DND-41 (cell line): ENCODE measurements around the gene RSL24D1.

ENCODE experiments used
- ATAC-seq: fragments of 200-7000 bp; cut with Tn5 transposase; 3 replicates; pipeline ENCODE4 v1.9.1; 2021; ENCODE audit warnings: low read depth; ENCODE audit not compliant: insufficient read depth
- DNase-seq: peaks from one replicate; pipeline ENCODE4 v3.0.0-alpha.2; 2020
- H2AFZ ChIP-seq: 2 replicates; pipeline ENCODE4 v1.6.0; 2012; ENCODE audit warnings: low read depth, low read length
- H3K27ac ChIP-seq: 2 replicates; pipeline ENCODE4 v1.5.1; 2012; ENCODE audit warnings: low read length, inconsistent platforms
- H3K27me3 ChIP-seq: fragments of 200-600 bp; sonication (generic); 2 replicates; pipeline ENCODE4 v1.6.0; 2012; ENCODE audit warnings: low read length, mild to moderate bottlenecking, inconsistent platforms; ENCODE audit not compliant: insufficient read depth, poor library complexity
- H3K36me3 ChIP-seq: 2 replicates; pipeline ENCODE4 v1.5.1; 2012; ENCODE audit warnings: low read length, inconsistent platforms; ENCODE audit not compliant: insufficient read depth
- H3K4me1 ChIP-seq: 2 replicates; pipeline ENCODE4 v1.5.1; 2012; ENCODE audit warnings: mild to moderate bottlenecking, low read length; ENCODE audit not compliant: insufficient read depth
- H3K4me2 ChIP-seq: 2 replicates; pipeline ENCODE4 v1.6.0; 2012; ENCODE audit warnings: mild to moderate bottlenecking, moderate library complexity, low read length, inconsistent platforms; ENCODE audit not compliant: insufficient read depth
- H3K4me3 ChIP-seq, 2 experiments: fragments of 200-600 bp in 1 of 2; shearing (Covaris generic) in 1 of 2; 2 replicates each; pipeline ENCODE4 v1.5.1; 2012 to 2016; ENCODE audit warnings: inconsistent platforms in 2 of 2, low read length in 2 of 2, mild to moderate bottlenecking in 2 of 2, low read depth in 1 of 2, moderate library complexity in 1 of 2
- H3K79me2 ChIP-seq: 2 replicates; pipeline ENCODE4 v1.6.0; 2012; ENCODE audit warnings: low read length, inconsistent platforms; ENCODE audit not compliant: insufficient read depth
- H3K9ac ChIP-seq: 2 replicates; pipeline ENCODE4 v1.6.0; 2012; ENCODE audit warnings: low read depth, mild to moderate bottlenecking, inconsistent platforms, low read length, moderate library complexity
- H3K9me3 ChIP-seq: 2 replicates; pipeline ENCODE4 v1.5.1; 2012; ENCODE audit warnings: low read length, moderate library complexity, mild to moderate bottlenecking, inconsistent platforms; ENCODE audit not compliant: insufficient read depth, severe bottlenecking
- H4K20me1 ChIP-seq: 2 replicates; pipeline ENCODE4 v1.6.0; 2012; ENCODE audit warnings: low read length; ENCODE audit not compliant: insufficient read depth
- EZH2 ChIP-seq: IDR thresholded peaks from 3 replicates; pipeline ENCODE4 v1.6.1; 2012; ENCODE audit warnings: borderline replicate concordance, low read depth, mild to moderate bottlenecking, moderate library complexity, low read length, inconsistent platforms; ENCODE audit not compliant: severe bottlenecking
- TF ChIP-seq, protein P1 (sequence below): IDR thresholded peaks from 2 replicates; pipeline ENCODE4 v1.5.1; 2012; ENCODE audit warnings: borderline replicate concordance, low read length, moderate library complexity, mild to moderate bottlenecking; ENCODE audit not compliant: poor library complexity, severe bottlenecking; ENCODE audit errors: extremely low read depth

RSL24D1 gene

DNA sequence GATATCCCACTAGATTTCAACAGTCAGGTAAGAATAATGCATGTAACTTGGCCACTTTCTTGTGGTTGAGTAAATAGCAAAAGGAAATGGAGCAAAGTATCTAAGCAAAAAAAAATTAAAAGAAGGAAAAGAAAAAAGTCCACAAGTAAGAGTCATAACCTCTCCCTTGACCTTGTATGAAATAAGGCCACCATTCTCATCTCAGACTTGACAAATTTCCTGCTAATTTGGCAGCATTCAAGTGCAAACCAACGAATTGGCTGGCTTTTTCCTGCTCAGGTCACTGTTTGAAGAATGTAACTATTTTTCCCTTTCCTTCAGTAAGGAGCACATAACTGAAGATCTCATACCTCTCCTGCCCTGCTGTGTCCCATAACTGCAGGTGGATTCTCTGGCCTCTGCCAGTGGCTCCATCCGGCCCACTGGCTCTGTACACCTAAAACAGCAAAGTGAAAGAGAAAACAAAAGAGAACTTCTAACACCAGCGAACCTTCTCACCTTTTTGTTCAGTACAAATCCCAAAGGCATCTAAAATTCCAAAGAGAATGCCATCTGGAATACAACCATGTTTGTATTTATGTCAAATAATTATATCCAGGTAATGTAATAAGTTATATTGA lies 33.4 kb upstream of the RSL24D1 start:
- Histone ChIP-seq H4K20me1 (no peaks in the 10 kb centered on the region), H3K79me2 (no peaks in the 10 kb centered on the region), H3K36me3 (no peaks in the 10 kb centered on the region), H3K9ac (no peak overlapping the region), H3K27ac (no peak overlapping the region), H3K4me2 (no peak overlapping the region), H3K27me3 (no peaks in the 10 kb centered on the region), H3K4me1 (no peaks in the 10 kb centered on the region), H2AFZ (no peak overlapping the region), H3K4me3 (no peak overlapping the region), H3K9me3 (no peaks in the 10 kb centered on the region)
- no peak for DNase-seq
- no peak for TF ChIP-seq EZH2
- TF ChIP-seq, protein P1, sequence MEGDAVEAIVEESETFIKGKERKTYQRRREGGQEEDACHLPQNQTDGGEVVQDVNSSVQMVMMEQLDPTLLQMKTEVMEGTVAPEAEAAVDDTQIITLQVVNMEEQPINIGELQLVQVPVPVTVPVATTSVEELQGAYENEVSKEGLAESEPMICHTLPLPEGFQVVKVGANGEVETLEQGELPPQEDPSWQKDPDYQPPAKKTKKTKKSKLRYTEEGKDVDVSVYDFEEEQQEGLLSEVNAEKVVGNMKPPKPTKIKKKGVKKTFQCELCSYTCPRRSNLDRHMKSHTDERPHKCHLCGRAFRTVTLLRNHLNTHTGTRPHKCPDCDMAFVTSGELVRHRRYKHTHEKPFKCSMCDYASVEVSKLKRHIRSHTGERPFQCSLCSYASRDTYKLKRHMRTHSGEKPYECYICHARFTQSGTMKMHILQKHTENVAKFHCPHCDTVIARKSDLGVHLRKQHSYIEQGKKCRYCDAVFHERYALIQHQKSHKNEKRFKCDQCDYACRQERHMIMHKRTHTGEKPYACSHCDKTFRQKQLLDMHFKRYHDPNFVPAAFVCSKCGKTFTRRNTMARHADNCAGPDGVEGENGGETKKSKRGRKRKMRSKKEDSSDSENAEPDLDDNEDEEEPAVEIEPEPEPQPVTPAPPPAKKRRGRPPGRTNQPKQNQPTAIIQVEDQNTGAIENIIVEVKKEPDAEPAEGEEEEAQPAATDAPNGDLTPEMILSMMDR = no peak
- ATAC-seq = no peak

DNA sequence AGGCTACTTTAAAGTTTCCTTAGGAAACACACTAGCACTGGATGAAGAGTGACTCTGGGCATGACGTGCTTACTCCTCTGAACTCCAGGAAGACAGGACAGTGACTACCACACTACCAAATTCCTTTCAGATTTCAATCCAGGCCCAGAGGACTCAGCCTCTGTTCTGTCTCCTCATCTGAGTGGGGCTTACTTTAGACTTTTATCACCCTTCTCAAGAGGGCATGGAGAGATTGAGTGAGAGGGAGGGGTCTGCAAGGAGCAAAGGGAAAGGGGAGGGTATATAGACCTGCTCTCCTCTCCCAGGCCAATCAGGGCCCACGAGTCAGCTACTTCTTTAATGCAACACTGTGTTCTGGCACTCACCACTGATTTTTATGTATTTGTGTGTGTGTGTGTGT lies 29.4 kb upstream of the RSL24D1 start:
- H3K79me2 ChIP-seq = no peaks in the 10 kb centered on the region
- no peaks in the 10 kb centered on the region for H3K27me3 ChIP-seq
- H3K4me1 ChIP-seq = peaks cover 11% of the 10 kb centered on the region
- no peak overlapping the region for H3K27ac ChIP-seq
- no peak overlapping the region for H3K4me3 ChIP-seq
- no peaks in the 10 kb centered on the region for H4K20me1 ChIP-seq
- H2AFZ ChIP-seq = no peak overlapping the region
- TF ChIP-seq, protein P1 = no peak
- no peak for TF ChIP-seq EZH2
- no peak for ATAC-seq
- no peak overlapping the region for H3K9ac ChIP-seq
- no peaks in the 10 kb centered on the region for H3K9me3 ChIP-seq
- no peak overlapping the region for H3K4me2 ChIP-seq
- no peak for DNase-seq
- no peaks in the 10 kb centered on the region for H3K36me3 ChIP-seq

DNA sequence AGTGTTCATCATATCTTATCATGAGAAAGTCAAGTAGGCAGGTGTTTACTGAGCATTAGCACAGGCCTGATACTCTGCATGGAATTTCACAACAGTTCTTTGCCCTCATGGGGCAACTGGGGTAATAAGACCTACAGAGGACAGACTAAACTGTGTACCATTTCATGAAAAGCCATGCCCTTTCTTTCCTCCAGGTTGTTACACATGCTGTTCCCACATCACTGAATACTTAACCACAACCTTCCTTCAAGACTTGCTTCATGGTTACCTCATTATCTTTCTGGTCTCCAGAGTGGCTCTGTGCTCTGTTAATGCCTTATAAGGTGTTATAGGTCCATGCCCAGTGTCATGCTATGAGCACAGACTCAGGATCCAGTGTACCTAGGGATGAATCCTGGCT lies 28.2 kb upstream of the RSL24D1 start:
- Histone ChIP-seq H3K9me3 (no peaks in the 10 kb centered on the region), H3K4me3 (no peak overlapping the region), H4K20me1 (no peaks in the 10 kb centered on the region), H2AFZ (no peak overlapping the region), H3K79me2 (no peaks in the 10 kb centered on the region), H3K9ac (no peak overlapping the region), H3K36me3 (no peaks in the 10 kb centered on the region), H3K27ac (no peak overlapping the region), H3K4me2 (no peak overlapping the region), H3K27me3 (no peaks in the 10 kb centered on the region), H3K4me1 (peaks cover 11% of the 10 kb centered on the region)
- DNase-seq (peak; percentile 16), ATAC-seq (peak; percentile 93)
- TF ChIP-seq, protein P1 = no peak
- no peak for TF ChIP-seq EZH2
